ENCODE results near the gene ANKRD29.

GRCh38 chr18:23664674-23665073 is 2.0 kb upstream of the ANKRD29 start:
- TF ChIP-seq CTCF (IDR thresholded peaks at IDR 0.05): no peak
- no peak for TF ChIP-seq EP300 (IDR thresholded peaks at IDR 0.05)
